Hepatocyte (in vitro differentiated cells): ENCODE data around the gene ARHGAP40. TPM values are rescaled to one million over a fixed set of nuclear protein-coding genes. Genes with fewer than 3 reads are reported as not detected.

ENCODE experiments used
- DNase-seq: peaks from one replicate; pipeline ENCODE4 v3.0.0-alpha.2; 2016; ENCODE audit warnings: low spot score
- H2AFZ ChIP-seq: fragments of 200-600 bp; sonication (generic); 2 replicates; pipeline ENCODE4 v1.6.0; 2016; ENCODE audit warnings: antibody characterized with exemption, mild to moderate bottlenecking
- H3K27ac ChIP-seq: fragments of 200-600 bp; sonication (generic); 2 replicates; pipeline ENCODE4 v1.5.1; 2016; ENCODE audit warnings: mild to moderate bottlenecking
- H3K27me3 ChIP-seq: fragments of 200-600 bp; sonication (generic); 2 replicates; pipeline ENCODE4 v1.6.1; 2016
- H3K36me3 ChIP-seq: fragments of 200-600 bp; sonication (generic); replicated peaks from 2 replicates; pipeline ENCODE4 v1.5.1; 2016; ENCODE audit warnings: low read depth; ENCODE audit not compliant: insufficient read depth
- H3K4me1 ChIP-seq: fragments of 200-600 bp; sonication (generic); 2 replicates; pipeline ENCODE4 v1.5.1; 2016; ENCODE audit warnings: mild to moderate bottlenecking, moderate library complexity; ENCODE audit not compliant: insufficient read depth
- H3K4me2 ChIP-seq: fragments of 200-600 bp; sonication (generic); 2 replicates; pipeline ENCODE4 v1.6.0; 2016
- H3K4me3 ChIP-seq: fragments of 200-600 bp; sonication (generic); 2 replicates; pipeline ENCODE4 v1.5.1; 2016; ENCODE audit warnings: mild to moderate bottlenecking
- H3K79me2 ChIP-seq: fragments of 200-600 bp; sonication (generic); 2 replicates; pipeline ENCODE4 v1.6.0; 2017; ENCODE audit warnings: mild to moderate bottlenecking
- H3K9me2 ChIP-seq: fragments of 200-600 bp; sonication (generic); replicated peaks from 2 replicates; pipeline ENCODE4 v1.6.0; 2017; ENCODE audit warnings: mild to moderate bottlenecking; ENCODE audit not compliant: insufficient read depth
- H3K9me3 ChIP-seq: fragments of 200-600 bp; sonication (generic); 2 replicates; pipeline ENCODE4 v1.5.1; 2016; ENCODE audit warnings: low read depth, mild to moderate bottlenecking
- H4K20me1 ChIP-seq: fragments of 200-600 bp; sonication (generic); 2 replicates; pipeline ENCODE4 v1.6.0; 2016; ENCODE audit warnings: mild to moderate bottlenecking; ENCODE audit not compliant: insufficient read depth, poor library complexity, severe bottlenecking
- CTCF ChIP-seq: fragments of 200-600 bp; sonication (generic); IDR thresholded peaks from 2 replicates; pipeline ENCODE4 v1.5.1; 2016; ENCODE audit warnings: antibody characterized with exemption, mild to moderate bottlenecking; ENCODE audit not compliant: poor library complexity
- EZH2 ChIP-seq: fragments of 200-600 bp; sonication (generic); IDR thresholded peaks from 2 replicates; pipeline ENCODE4 v1.6.1; 2016; ENCODE audit warnings: antibody characterized with exemption, mild to moderate bottlenecking, borderline replicate concordance
- EZH2phosphoT487 ChIP-seq: fragments of 200-600 bp; sonication (generic); IDR thresholded peaks from one replicate; pipeline ENCODE4 v1.6.1; 2018; ENCODE audit warnings: antibody characterized with exemption, mild to moderate bottlenecking, low read depth, moderate library complexity; ENCODE audit not compliant: unreplicated experiment, severe bottlenecking
- WGBS: methylation state at CpG from one replicate; pipeline ENCODE4 v1.1.6; 2016; ENCODE audit warnings: low lambda C conversion rate; ENCODE audit errors: missing lambda C conversion rate; 5-methylcytosine and 5-hydroxymethylcytosine counted together
- polyA plus RNA-seq: library from polyadenylated mRNA; unstranded; fragments of >200 nt; fragmentation: Nextera tagmentation; extraction: Ambion mirVana; gene quantifications from 2 replicates; pipeline ENCODE4 v1.2.1, GENCODE V29; 2016
- total RNA-seq: library from RNA; depleted of rRNA; stranded (reverse); fragments of >200 nt; gene quantifications from 2 replicates; pipeline ENCODE4 v1.2.3, GENCODE V29; 2014

The ARHGAP40 gene
- total and polyA plus RNA-seq, 2 experiments from 2014 or later, result 1.1 to 1.2 TPM

- Histone ChIP-seq H3K4me1 (no peaks in the 10 kb centered on the region), H3K27ac (no peak overlapping the region), H3K36me3 (no peaks in the 10 kb centered on the region), H3K4me3 (no peak overlapping the region), H2AFZ (no peak overlapping the region), H3K9me2 (no peaks in the 10 kb centered on the region), H3K79me2 (no peaks in the 10 kb centered on the region), H3K9me3 (no peaks in the 10 kb centered on the region), H3K27me3 (peaks cover 27% of the 10 kb centered on the region), H3K4me2 (no peak overlapping the region), H4K20me1 (no peaks in the 10 kb centered on the region)
- DNase-seq, result no peak
- TF ChIP-seq CTCF (no peak), EZH2 (no peak), EZH2phosphoT487 (no peak)
- 81% methylated on average over 15 of the region's 15 CpGs for WGBS
Observed at GRCh38 chr20:38698541-38698940, 96.9 kb downstream of the ARHGAP40 start.

- no peak for TF ChIP-seq CTCF
- TF ChIP-seq EZH2, result no peak
- no peak for TF ChIP-seq EZH2phosphoT487
- no peaks in the 10 kb centered on the region for H3K36me3 ChIP-seq
Observed at GRCh38 chr20:38700141-38700540, 98.5 kb downstream of the ARHGAP40 start.

More at GRCh38 chr20:38700141-38700540, 98.5 kb downstream of the ARHGAP40 start:
- 52% methylated on average over 4 of the region's 4 CpGs for WGBS
- peaks cover 27% of the 10 kb centered on the region for H3K27me3 ChIP-seq
- H3K79me2 ChIP-seq, result no peaks in the 10 kb centered on the region
- no peak for DNase-seq
- no peak overlapping the region for H3K4me3 ChIP-seq
- no peaks in the 10 kb centered on the region for H3K9me3 ChIP-seq
- no peak overlapping the region for H3K27ac ChIP-seq
- no peaks in the 10 kb centered on the region for H3K4me1 ChIP-seq
- H2AFZ ChIP-seq, result no peak overlapping the region
- no peaks in the 10 kb centered on the region for H4K20me1 ChIP-seq
- H3K4me2 ChIP-seq, result no peak overlapping the region
- no peaks in the 10 kb centered on the region for H3K9me2 ChIP-seq

Other genes with a start within 250 kb of the ARHGAP40 start
- gene SNHG17, start 166.5 kb upstream of the ARHGAP40 start, total RNA-seq, result 7.5 and 8.5 TPM in 2 replicates
- gene SNHG17, start 166.5 kb upstream of the ARHGAP40 start, polyA plus RNA-seq, result 20.1 and 24.3 TPM in 2 replicates
- 25.2 and 31.8 TPM in 2 replicates for gene RALGAPB, start 129.0 kb upstream of the ARHGAP40 start, total RNA-seq
- gene RALGAPB, start 129.0 kb upstream of the ARHGAP40 start, polyA plus RNA-seq, result 7.5 and 7.7 TPM in 2 replicates
- not detected in 2 replicates for gene ADIG, start 20.6 kb upstream of the ARHGAP40 start, total RNA-seq
- gene ADIG, start 20.6 kb upstream of the ARHGAP40 start, polyA plus RNA-seq, result not detected in 2 replicates
- gene SLC32A1, start 122.7 kb downstream of the ARHGAP40 start, total RNA-seq, result not detected in 2 replicates
- not detected in 2 replicates for gene SLC32A1, start 122.7 kb downstream of the ARHGAP40 start, polyA plus RNA-seq
- gene ACTR5, start 146.7 kb downstream of the ARHGAP40 start, total RNA-seq, result 5.4 and 8.5 TPM in 2 replicates
- gene ACTR5, start 146.7 kb downstream of the ARHGAP40 start, polyA plus RNA-seq, result 8.1 and 10.1 TPM in 2 replicates
- 0.33 and 0.40 TPM in 2 replicates for gene PPP1R16B, start 203.9 kb downstream of the ARHGAP40 start, total RNA-seq
- 0.28 TPM in 1 of 2 replicates, not detected in the other for gene PPP1R16B, start 203.9 kb downstream of the ARHGAP40 start, polyA plus RNA-seq